GM19025 (cell line): ENCODE results near the gene FZD10.

Experiments used
- ATAC-seq: cut with Tn5 transposase; IDR thresholded peaks from one replicate; pipeline ENCODE4 v1.9.1; 2021; ENCODE audit warnings: mild to moderate bottlenecking, low read depth, moderate library complexity; ENCODE audit not compliant: unreplicated experiment

The FZD10 gene

DNA sequence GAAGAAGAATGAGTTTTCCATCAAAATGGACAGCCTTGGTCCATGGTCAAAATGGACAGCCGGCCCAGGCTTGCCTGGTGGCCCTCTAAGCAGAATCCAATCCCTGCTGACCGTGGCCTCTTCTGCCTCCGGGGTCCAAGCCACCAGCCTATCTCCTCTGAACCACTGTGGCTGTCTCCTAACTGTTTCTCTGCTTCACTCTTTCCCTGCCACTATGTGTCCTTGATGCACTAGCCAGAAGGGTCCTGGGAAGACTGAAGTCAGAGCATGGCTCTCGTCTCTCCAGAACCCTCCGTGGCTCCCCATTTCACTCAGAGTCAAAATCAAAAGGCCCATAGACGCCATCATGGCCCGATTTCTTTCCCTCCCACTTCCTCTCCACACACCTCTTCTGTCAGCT lies 8.5 kb upstream of the FZD10 start:
- no peak for ATAC-seq

DNA sequence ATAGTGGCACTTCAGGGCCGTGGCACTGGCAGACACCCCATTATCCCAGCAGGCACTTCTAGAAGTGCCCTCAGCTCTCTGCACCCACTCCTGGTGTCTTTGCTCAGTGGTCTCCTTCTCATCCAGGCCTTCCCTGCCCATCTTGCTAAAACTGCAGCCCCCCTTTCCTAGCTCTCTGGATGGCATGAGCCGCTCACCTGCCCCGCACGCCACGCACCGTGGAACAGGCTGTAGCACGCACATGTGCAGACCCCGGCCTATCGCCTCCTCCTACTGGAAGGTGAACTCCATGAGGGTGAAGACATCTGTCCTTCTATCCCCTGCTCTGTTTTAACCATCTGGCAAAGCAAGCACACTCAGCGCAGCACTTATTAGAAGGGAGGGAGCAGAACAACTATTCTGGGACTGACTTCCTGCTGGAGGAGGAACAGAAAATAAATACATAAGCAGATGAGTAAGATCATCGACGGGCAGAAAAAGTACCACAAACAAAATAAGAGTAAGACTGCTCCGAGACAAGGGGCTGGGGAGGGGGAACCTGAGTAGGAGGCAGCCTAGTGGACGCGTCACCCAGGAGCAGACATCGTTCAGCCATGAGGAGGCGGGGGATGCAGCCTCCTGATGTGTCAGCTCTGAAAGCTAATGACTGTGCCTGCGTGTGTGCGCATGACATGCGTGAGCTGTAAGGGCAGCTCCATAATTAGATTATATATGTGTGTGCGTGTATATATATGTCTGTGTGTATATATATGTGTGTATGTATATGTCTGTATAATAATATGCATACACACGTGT lies 7.8 kb upstream of the FZD10 start:
- ATAC-seq, result no peak

DNA sequence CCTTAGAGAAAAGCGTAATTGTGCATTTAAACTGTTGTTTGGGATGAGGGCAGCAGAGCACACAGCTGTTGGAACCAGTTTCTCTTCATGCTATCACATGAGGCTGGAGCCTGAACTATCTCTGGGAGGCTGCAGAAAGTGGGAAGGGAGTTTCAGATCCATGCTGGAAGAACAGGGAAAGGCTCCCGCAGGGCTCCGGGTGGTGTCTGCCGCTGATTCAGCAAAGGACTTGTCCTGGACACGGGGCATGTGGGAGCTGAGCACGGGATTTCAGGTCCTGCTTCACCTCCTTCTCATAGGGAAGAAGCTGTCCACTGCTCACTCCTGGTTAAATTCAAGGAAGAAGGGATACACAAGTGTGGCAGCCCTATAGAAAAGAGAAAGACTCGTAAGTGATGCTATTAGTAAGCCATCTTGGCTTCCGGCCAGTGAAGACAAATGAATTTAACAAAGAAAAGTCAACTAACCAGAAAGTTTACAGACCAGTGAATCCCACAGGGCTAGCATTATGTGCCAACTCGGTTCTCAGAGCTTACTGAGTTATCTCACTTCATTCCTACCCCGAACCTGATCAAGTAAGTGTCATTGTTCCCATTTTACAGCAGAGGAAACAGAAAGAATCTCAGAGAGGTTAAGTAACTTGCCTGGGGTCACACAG lies 6.7 kb upstream of the FZD10 start:
- ATAC-seq, result no peak

- no peak for ATAC-seq
Observed at GRCh38 chr12:130156652-130157275, 5.5 kb upstream of the FZD10 start.

- ATAC-seq, result no peak
Observed at GRCh38 chr12:130157998-130158753, 4.1 kb upstream of the FZD10 start.

- ATAC-seq, result no peak
Observed at GRCh38 chr12:130158754-130159059, 3.6 kb upstream of the FZD10 start.

- no peak for ATAC-seq
Observed at GRCh38 chr12:130160306-130160705, 2.0 kb upstream of the FZD10 start.

DNA sequence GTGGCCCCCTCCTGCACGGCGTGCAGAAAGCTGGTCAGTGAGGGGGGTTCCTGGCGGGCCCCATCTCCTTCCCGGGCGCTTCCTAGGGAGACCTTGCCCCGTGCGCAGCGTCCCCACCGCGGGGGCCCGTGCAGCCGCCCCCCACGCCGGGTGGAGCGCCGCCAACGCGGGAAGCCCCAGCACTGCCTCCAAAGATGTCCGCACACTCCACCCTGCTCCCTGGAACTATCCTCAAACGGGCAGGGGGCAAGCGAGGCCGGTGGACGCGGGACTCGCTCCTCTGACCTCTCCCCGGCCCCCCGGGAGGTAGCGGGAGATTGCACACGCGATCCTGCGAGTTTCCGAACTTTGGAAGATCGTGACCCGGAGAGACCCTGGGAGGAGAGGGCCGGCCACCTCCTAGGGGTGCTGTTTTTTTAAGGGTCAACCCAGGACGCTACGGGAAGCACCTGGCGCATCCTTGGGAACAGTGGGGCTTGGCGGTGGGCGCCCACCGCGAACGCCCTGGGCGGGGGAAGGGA lies 1.5 kb upstream of the FZD10 start:
- ATAC-seq, result no peak

DNA sequence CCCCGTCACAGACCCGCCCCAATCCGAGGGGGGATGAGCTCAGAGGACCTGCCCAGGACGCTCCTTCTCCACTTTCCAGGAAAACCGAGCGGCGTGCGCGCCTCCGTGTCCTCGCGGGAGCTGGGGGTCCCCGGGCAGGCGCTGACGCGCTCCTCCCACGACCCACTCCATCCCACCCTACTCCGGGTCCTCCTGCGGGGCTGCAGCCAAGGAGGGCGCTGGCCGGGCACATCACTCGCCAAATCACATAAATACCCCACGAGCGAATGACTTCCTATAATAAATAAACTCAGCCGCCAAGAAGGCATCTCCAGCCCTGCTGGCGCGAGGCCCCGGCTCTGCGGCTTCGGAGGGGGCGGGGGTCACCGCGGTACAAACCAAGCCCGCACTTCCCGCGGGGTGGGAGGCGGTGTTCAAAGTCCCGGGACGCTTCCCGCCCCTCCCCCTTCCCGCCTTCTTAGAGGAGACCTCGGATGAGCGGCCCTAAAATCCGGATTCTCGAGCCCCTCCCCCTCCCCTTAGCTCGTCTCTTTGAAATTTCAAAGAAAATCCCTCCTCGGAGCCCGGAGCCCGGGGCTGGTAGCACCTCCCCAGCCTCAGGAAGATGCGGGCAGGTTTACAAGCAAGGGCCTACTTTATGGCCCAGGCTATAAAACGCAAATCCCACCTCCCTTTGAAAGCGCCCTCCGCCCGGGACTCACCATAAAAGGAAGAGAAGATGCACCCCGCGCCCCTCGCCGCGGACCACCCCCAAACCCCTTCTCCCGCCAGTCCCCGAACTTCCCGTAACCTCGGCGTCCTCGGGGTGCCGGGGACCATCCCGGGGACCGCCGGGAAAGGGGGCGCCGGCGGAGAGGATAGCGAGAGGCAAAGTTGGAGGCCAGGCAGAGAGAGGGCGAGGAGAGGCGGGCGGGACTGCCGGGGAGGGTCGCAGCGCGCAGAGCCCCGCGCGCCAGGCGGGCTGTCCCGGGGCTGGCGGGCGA lies 712 bp upstream of the FZD10 start:
- ATAC-seq, result no peak

DNA sequence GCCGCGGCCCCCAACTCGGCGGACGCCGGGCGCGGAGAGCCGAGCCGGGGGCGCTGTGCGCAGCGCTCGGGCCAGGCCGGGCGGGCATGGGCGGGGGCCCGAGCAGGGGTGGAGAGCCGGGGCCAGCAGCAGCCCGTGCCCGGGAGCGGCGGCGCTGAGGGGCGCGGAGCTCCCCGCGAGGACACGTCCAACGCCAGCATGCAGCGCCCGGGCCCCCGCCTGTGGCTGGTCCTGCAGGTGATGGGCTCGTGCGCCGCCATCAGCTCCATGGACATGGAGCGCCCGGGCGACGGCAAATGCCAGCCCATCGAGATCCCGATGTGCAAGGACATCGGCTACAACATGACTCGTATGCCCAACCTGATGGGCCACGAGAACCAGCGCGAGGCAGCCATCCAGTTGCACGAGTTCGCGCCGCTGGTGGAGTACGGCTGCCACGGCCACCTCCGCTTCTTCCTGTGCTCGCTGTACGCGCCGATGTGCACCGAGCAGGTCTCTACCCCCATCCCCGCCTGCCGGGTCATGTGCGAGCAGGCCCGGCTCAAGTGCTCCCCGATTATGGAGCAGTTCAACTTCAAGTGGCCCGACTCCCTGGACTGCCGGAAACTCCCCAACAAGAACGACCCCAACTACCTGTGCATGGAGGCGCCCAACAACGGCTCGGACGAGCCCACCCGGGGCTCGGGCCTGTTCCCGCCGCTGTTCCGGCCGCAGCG lies 639 bp downstream of the FZD10 start:
- no peak for ATAC-seq

- ATAC-seq, result no peak
Observed at GRCh38 chr12:130163461-130164215, 1.4 kb downstream of the FZD10 start.

GRCh38 chr12:130164216-130164542 lies 1.9 kb downstream of the FZD10 start:
- ATAC-seq, result no peak

DNA sequence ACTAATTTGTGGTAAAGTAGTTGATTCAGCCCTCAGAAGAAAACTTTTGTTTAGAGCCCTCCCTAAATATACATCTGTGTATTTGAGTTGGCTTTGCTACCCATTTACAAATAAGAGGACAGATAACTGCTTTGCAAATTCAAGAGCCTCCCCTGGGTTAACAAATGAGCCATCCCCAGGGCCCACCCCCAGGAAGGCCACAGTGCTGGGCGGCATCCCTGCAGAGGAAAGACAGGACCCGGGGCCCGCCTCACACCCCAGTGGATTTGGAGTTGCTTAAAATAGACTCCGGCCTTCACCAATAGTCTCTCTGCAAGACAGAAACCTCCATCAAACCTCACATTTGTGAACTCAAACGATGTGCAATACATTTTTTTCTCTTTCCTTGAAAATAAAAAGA lies 2.7 kb downstream of the FZD10 start:
- no peak for ATAC-seq

DNA sequence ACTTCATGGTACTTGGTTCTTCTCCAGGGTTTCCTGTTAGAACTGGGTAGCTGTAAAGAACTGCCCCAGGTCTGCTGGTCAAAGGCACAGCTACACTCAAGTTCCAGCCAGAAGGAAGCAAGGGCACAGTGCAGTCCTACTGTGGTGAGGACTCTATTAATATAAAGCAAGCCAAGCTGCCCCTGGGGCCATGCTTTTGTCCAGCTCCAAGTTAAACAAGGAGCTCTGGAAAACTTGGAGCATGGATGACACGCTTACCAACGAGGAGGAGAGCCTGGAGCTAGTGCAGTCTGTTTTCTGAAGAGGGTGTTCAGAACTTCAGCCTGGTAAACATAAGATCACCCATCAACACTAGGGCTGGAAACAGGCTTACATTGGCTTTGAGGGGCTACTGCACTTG lies 4.0 kb downstream of the FZD10 start:
- ATAC-seq, result no peak

GRCh38 chr12:130167537-130167936 lies 5.3 kb downstream of the FZD10 start:
- ATAC-seq, result no peak

DNA sequence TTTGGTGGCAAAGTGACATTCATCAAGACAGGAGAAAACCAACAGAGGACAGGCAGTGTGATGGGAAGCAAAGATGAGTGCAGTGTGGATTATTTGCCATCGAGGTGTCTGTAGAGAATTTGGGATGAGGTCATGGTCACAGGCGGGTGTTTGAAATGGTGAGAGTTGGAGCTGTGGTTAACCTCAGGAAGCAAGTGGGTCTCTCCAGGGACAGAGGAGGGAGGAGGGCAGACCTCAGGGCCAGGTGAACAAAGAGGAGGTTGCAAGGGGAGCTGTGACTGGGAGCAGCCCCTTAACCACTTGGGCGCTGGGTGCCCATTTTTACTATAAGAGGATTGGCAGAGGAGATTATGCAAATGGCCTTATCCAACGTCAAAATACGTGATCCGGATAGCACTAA lies 7.0 kb downstream of the FZD10 start:
- ATAC-seq, result no peak

DNA sequence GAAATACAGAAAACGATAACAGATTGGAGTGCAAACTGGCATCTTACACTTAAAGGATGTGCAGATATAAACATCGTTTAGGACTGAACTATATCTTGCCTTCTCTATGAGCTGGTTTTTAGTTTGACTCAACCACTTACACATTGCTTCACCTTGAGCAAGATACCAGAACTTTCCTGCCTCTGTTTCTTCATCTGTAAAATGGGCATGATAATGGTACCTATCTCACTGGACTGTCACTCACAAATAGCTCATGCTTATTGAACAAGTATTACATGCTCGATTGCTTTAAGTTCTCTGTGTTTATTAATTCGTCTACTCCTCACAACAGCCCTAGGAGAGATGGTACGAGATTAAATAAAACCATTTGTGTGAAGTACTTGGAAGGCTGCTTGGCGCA lies 7.7 kb downstream of the FZD10 start:
- ATAC-seq, result no peak

- no peak for ATAC-seq
Observed at GRCh38 chr12:130170611-130171010, 8.3 kb downstream of the FZD10 start.
